H9 (cell line): ENCODE results near the gene SLC35F5. TPM values are rescaled to one million over a fixed set of nuclear protein-coding genes. Genes with fewer than 3 reads are reported as not detected.

Experiments used
- DNase-seq: peaks from one replicate; pipeline ENCODE4 v3.0.0-alpha.2; 2017
- H2AFZ ChIP-seq: one replicate; pipeline ENCODE4 v1.6.1; 2013; ENCODE audit warnings: mild to moderate bottlenecking, low read length, control low read depth, moderate library complexity
- H2AK5ac ChIP-seq: 2 replicates; pipeline ENCODE4 v1.6.1; 2013; ENCODE audit warnings: low read length, control low read depth, mixed read lengths; ENCODE audit not compliant: insufficient read length
- H2BK120ac ChIP-seq: one replicate; pipeline ENCODE4 v1.6.1; 2013; ENCODE audit warnings: low read depth, mild to moderate bottlenecking, low read length, control low read depth, inconsistent platforms; ENCODE audit not compliant: poor library complexity, severe bottlenecking
- H2BK12ac ChIP-seq: 2 replicates; pipeline ENCODE4 v1.6.1; 2013; ENCODE audit warnings: low read length, control low read depth, mixed read lengths, low read depth; ENCODE audit not compliant: insufficient read length
- H2BK15ac ChIP-seq: 2 replicates; pipeline ENCODE4 v1.6.1; 2013; ENCODE audit warnings: low read depth, low read length, control low read depth
- H2BK20ac ChIP-seq: one replicate; pipeline ENCODE4 v1.6.1; 2013; ENCODE audit warnings: low read depth, mild to moderate bottlenecking, low read length, control low read depth, inconsistent platforms; ENCODE audit not compliant: poor library complexity, severe bottlenecking
- H2BK5ac ChIP-seq: 2 replicates; pipeline ENCODE4 v1.6.1; 2013; ENCODE audit warnings: low read length, control low read depth, mixed read lengths; ENCODE audit not compliant: insufficient read length
- H3K14ac ChIP-seq: 2 replicates; pipeline ENCODE4 v1.6.1; 2013; ENCODE audit warnings: low read length, control low read depth; ENCODE audit not compliant: insufficient read depth
- H3K18ac ChIP-seq: 2 replicates; pipeline ENCODE4 v1.6.1; 2013; ENCODE audit warnings: low read depth, mild to moderate bottlenecking, mixed read lengths, low read length, control low read depth; ENCODE audit not compliant: insufficient read length
- H3K23ac ChIP-seq: 2 replicates; pipeline ENCODE4 v1.6.1; 2013; ENCODE audit warnings: low read length, control low read depth, mixed read lengths, low read depth; ENCODE audit not compliant: insufficient read length
- H3K23me2 ChIP-seq: 2 replicates; pipeline ENCODE4 v1.6.1; 2013; ENCODE audit warnings: low read depth, mild to moderate bottlenecking, mixed read lengths, low read length, control low read depth; ENCODE audit not compliant: insufficient read length, poor library complexity, severe bottlenecking
- H3K27ac ChIP-seq: 2 replicates; pipeline ENCODE4 v1.5.1; 2013; ENCODE audit warnings: low read length, control low read depth, mixed read lengths, low read depth; ENCODE audit not compliant: insufficient read length
- H3K27me3 ChIP-seq: 2 replicates; pipeline ENCODE4 v1.6.1; 2013; ENCODE audit warnings: low read length, control low read depth, inconsistent platforms; ENCODE audit not compliant: insufficient read depth
- H3K4ac ChIP-seq: 2 replicates; pipeline ENCODE4 v1.6.1; 2013; ENCODE audit warnings: low read depth, mild to moderate bottlenecking, control low read depth, inconsistent platforms, low read length, moderate library complexity
- H3K4me1 ChIP-seq: 2 replicates; pipeline ENCODE4 v1.6.1; 2013; ENCODE audit warnings: low read length, control low read depth, inconsistent platforms; ENCODE audit not compliant: insufficient read depth
- H3K4me2 ChIP-seq: 2 replicates; pipeline ENCODE4 v1.6.1; 2013; ENCODE audit warnings: low read length, control low read depth, mixed read lengths; ENCODE audit not compliant: insufficient read length, insufficient read depth
- H3K56ac ChIP-seq: 2 replicates; pipeline ENCODE4 v1.6.1; 2013; ENCODE audit warnings: low read depth, mild to moderate bottlenecking, mixed read lengths, low read length, control low read depth; ENCODE audit not compliant: insufficient read length
- H3K79me1 ChIP-seq: 2 replicates; pipeline ENCODE4 v1.6.1; 2013; ENCODE audit warnings: low read depth, mild to moderate bottlenecking, moderate library complexity, low read length, control low read depth, inconsistent platforms; ENCODE audit not compliant: insufficient read depth, poor library complexity, severe bottlenecking
- H3K79me2 ChIP-seq: 2 replicates; pipeline ENCODE4 v1.6.1; 2013; ENCODE audit warnings: low read length, control low read depth, inconsistent platforms; ENCODE audit not compliant: insufficient read depth
- H3K9ac ChIP-seq: 2 replicates; pipeline ENCODE4 v1.6.1; 2013; ENCODE audit warnings: low read length, control low read depth, mixed read lengths; ENCODE audit not compliant: insufficient read length; ENCODE audit errors: extremely low read depth
- H3K9me3 ChIP-seq: one replicate; pipeline ENCODE4 v1.6.1; 2013; ENCODE audit warnings: low read depth, low read length, inconsistent platforms; ENCODE audit not compliant: control insufficient read depth
- H3T11ph ChIP-seq: one replicate; pipeline ENCODE4 v1.6.1; 2013; ENCODE audit warnings: mild to moderate bottlenecking, low read length, control low read depth, inconsistent platforms
- H4K20me1 ChIP-seq: one replicate; pipeline ENCODE4 v1.6.1; 2013; ENCODE audit not compliant: control insufficient read depth, insufficient read length, insufficient read depth
- H4K5ac ChIP-seq: 2 replicates; pipeline ENCODE4 v1.6.1; 2013; ENCODE audit warnings: low read depth, mild to moderate bottlenecking, mixed read lengths, low read length, control low read depth; ENCODE audit not compliant: insufficient read length
- H4K8ac ChIP-seq: replicated peaks from 2 replicates; pipeline ENCODE4 v1.6.1; 2013; ENCODE audit warnings: low read length, control low read depth, mixed read lengths, low read depth; ENCODE audit not compliant: insufficient read length
- H4K91ac ChIP-seq: 2 replicates; pipeline ENCODE4 v1.6.1; 2013; ENCODE audit warnings: low read depth, mild to moderate bottlenecking, moderate library complexity, mixed read lengths, low read length, control low read depth; ENCODE audit not compliant: insufficient read length
- H3K27ac Mint-ChIP-seq, 3 experiments: 2 replicates in 2 of 3; 3 replicates in 1 of 3; pipeline ENCODE4 v1.8.0; 2020 to 2021; ENCODE audit warnings: mixed read lengths in 3 of 3, mild to moderate bottlenecking in 1 of 3, moderate library complexity in 1 of 3
- H3K27me3 Mint-ChIP-seq: 2 replicates; pipeline ENCODE4 v1.8.0; 2021; ENCODE audit warnings: low read depth, mild to moderate bottlenecking, moderate library complexity, mixed read lengths
- H3K36me3 Mint-ChIP-seq, 3 experiments: 2 replicates in 2 of 3; 3 replicates in 1 of 3; pipeline ENCODE4 v1.8.0; 2020 to 2021; ENCODE audit warnings: low read depth in 3 of 3, mixed read lengths in 3 of 3; ENCODE audit not compliant: insufficient read depth in 1 of 3
- H3K4me1 Mint-ChIP-seq, 2 experiments: 2 replicates each; pipeline ENCODE4 v1.8.0; 2020; ENCODE audit warnings: mixed read lengths in 2 of 2
- H3K4me3 Mint-ChIP-seq, 2 experiments: 2 replicates in 1 of 2; 3 replicates in 1 of 2; pipeline ENCODE4 v1.8.0; 2020 to 2021; ENCODE audit warnings: mild to moderate bottlenecking in 2 of 2, mixed read lengths in 2 of 2, moderate library complexity in 1 of 2
- H3K9me3 Mint-ChIP-seq, 2 experiments: 2 replicates in 1 of 2; 3 replicates in 1 of 2; pipeline ENCODE4 v1.8.0; 2020; ENCODE audit warnings: mild to moderate bottlenecking in 2 of 2, mixed read lengths in 2 of 2, moderate library complexity in 1 of 2
- CTCF ChIP-seq: fragments of 200-600 bp; sonication (generic); conservative IDR thresholded peaks from 3 replicates; pipeline ENCODE4 v1.8.0; 2021; ENCODE audit warnings: antibody characterized with exemption, mild to moderate bottlenecking
- WGBS: extraction: QIAGEN DNeasy Blood & Tissue Kit; methylation state at CpG from one replicate; pipeline ENCODE4 v1.1.7; 2013; ENCODE audit warnings: missing lambda C conversion rate, low lambda C conversion rate, mixed read lengths; ENCODE audit not compliant: insufficient read length; ENCODE audit errors: extremely low coverage; 5-methylcytosine and 5-hydroxymethylcytosine counted together
- total RNA-seq: library from RNA; stranded (reverse); gene quantifications from 2 replicates; pipeline ENCODE4 v1.2.1, GENCODE V29; 2021

The SLC35F5 gene
- total RNA-seq, 1 experiment from 2014 or later, result 31.3 TPM

GRCh38 chr2:113760400-113760799 is 4.0 kb upstream of the SLC35F5 start:
- no peak overlapping the region for H3K27ac Mint-ChIP-seq
- Histone ChIP-seq H2BK5ac (no peak overlapping the region), H2BK120ac (no peak overlapping the region), H2BK20ac (no peak overlapping the region), H3K79me2 (peaks cover under 1% of the 10 kb centered on the region; the same call in 1 of the 2 replicates), H3K23ac (no peak overlapping the region), H2BK15ac (no peak overlapping the region), H4K20me1 (no peaks in the 10 kb centered on the region), H2BK12ac (no peak overlapping the region), H3K4me2 (no peak overlapping the region), H3K9ac (no peak overlapping the region), H3K4ac (no peak overlapping the region), H3K79me1 (no peaks in the 10 kb centered on the region), H3K27ac (no peak overlapping the region), H2AFZ (no peak overlapping the region), H3K23me2 (peaks cover 4% of the 10 kb centered on the region), H3K9me3 (no peaks in the 10 kb centered on the region), H3K27me3 (no peaks in the 10 kb centered on the region), H3K56ac (no peak overlapping the region), H3K14ac (no peak overlapping the region), H3T11ph (no peak overlapping the region), H2AK5ac (no peak overlapping the region), H4K91ac (no peak overlapping the region), H3K4me1 (no peaks in the 10 kb centered on the region), H3K18ac (no peak overlapping the region), H4K8ac (no peak overlapping the region), H4K5ac (no peak overlapping the region)
- no peak for TF ChIP-seq CTCF
- H3K4me1 Mint-ChIP-seq, result peaks cover 7 to 14% of the 10 kb centered on the region in 2 experiments
- H3K27me3 Mint-ChIP-seq, result peaks cover under 1% of the 10 kb centered on the region; the same call in 1 of the 2 replicates
- DNase-seq, result no peak
- peaks cover 23 to 24% of the 10 kb centered on the region in 2 experiments for H3K9me3 Mint-ChIP-seq
- H3K36me3 Mint-ChIP-seq, result peaks cover 8 to 26% (median 11%) of the 10 kb centered on the region in 3 experiments
- WGBS, result no CpG with 5 or more reads among the region's 1 CpG
- H3K4me3 Mint-ChIP-seq, result no peak overlapping the region
